ENCODE measurements around the gene TAAR2. TPM values are rescaled to one million over a fixed set of nuclear protein-coding genes. Genes with fewer than 3 reads are reported as not detected.

The TAAR2 gene, protein sequence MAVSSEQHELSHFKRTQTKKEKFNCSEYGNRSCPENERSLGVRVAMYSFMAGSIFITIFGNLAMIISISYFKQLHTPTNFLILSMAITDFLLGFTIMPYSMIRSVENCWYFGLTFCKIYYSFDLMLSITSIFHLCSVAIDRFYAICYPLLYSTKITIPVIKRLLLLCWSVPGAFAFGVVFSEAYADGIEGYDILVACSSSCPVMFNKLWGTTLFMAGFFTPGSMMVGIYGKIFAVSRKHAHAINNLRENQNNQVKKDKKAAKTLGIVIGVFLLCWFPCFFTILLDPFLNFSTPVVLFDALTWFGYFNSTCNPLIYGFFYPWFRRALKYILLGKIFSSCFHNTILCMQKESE
- total RNA-seq (not detected in 2 replicates), polyA plus RNA-seq (not detected in 2 replicates), polyA minus RNA-seq (not detected in 2 replicates)
- total RNA-seq (2013) = not detected

DNA sequence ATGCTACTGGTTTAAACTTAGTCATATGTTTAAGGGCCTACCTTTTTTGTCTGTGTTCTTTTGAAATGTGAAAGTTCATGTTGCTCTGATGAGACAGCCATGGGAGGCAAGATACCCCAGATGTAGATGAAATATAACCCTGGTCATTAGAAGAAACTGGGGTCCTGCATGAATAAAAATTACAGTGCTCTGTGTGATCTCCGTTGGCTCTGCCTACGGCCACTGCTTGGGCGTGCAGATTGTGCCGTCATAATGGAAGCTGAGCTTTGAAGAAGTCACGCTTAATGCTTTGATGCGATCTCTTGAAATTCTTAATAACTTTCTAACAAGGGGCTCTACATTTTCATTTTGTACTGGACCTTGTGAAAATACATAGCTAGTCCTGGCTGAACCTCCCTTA lies at the start of gene TAAR2:
Gene TAAR2, minus strand, starts transcription at position 101 of the 400 bp plus-strand sequence. Its CDS starts 0 bp downstream, at position 101.
- TF ChIP-seq EZH2 (IDR thresholded peaks at IDR 0.05; ENCODE audit: borderline replicate concordance, insufficient read depth, low read depth, low read length, poor library complexity, severe bottlenecking) = no peak
- TF ChIP-seq, protein P1, sequence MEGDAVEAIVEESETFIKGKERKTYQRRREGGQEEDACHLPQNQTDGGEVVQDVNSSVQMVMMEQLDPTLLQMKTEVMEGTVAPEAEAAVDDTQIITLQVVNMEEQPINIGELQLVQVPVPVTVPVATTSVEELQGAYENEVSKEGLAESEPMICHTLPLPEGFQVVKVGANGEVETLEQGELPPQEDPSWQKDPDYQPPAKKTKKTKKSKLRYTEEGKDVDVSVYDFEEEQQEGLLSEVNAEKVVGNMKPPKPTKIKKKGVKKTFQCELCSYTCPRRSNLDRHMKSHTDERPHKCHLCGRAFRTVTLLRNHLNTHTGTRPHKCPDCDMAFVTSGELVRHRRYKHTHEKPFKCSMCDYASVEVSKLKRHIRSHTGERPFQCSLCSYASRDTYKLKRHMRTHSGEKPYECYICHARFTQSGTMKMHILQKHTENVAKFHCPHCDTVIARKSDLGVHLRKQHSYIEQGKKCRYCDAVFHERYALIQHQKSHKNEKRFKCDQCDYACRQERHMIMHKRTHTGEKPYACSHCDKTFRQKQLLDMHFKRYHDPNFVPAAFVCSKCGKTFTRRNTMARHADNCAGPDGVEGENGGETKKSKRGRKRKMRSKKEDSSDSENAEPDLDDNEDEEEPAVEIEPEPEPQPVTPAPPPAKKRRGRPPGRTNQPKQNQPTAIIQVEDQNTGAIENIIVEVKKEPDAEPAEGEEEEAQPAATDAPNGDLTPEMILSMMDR (IDR thresholded peaks at IDR 0.05) = no peak
- H3K79me2 ChIP-seq (ENCODE audit: control insufficient read depth, insufficient read depth, low read length) = no peaks in the 10 kb centered on the region
- WGBS (ENCODE audit: insufficient coverage) = 86% methylated on average over 6 of the region's 6 CpGs
- Mint-ChIP-seq H3K27me3 (peaks cover 30% of the 10 kb centered on the region), H3K27ac (no peak within 1 kb of the TSS), H3K9me3 (ENCODE audit: insufficient read depth) (no peaks in the 10 kb centered on the region), H3K4me1 (no peaks in the 10 kb centered on the region), H3K4me3 (no peak within 1 kb of the TSS)
- H3K9me3 ChIP-seq (ENCODE audit: control extremely low read depth in 1 of 3, control insufficient read depth in 2 of 3, insufficient read depth in 1 of 3, low read length in 2 of 3) = no peaks in the 10 kb centered on the region
- ChIA-PET POLR2A (no interaction called here), CTCF (no interaction called here)
- H3K27me3 ChIP-seq (replicated peaks in 1 of 4; ENCODE audit: control extremely low read depth in 1 of 4, control insufficient read depth in 3 of 4, insufficient read depth in 4 of 4, low read length in 3 of 4) = peaks cover 0 to 3% (median 0%) of the 10 kb centered on the region in 4 experiments
- no peak within 1 kb of the TSS for H3K4me3 ChIP-seq (ENCODE audit: control extremely low read depth in 1 of 5, extremely low read depth in 1 of 5, insufficient read depth in 1 of 5, low read depth in 2 of 5, low read length in 4 of 5)
- no peak within 1 kb of the TSS for H2AFZ ChIP-seq (ENCODE audit: insufficient read depth, low read depth, low read length, poor library complexity, severe bottlenecking)
- no peak within 1 kb of the TSS for H3K27ac ChIP-seq (ENCODE audit: low read length in 2 of 2)
- H3K4me2 ChIP-seq (replicated peaks; ENCODE audit: low read depth, low read length, poor library complexity, severe bottlenecking) = no peak within 1 kb of the TSS
- no peaks in the 10 kb centered on the region for H3K36me3 ChIP-seq (replicated peaks in 1 of 2; ENCODE audit: control extremely low read depth in 1 of 2, control insufficient read depth in 1 of 2, extremely low read depth in 1 of 2, insufficient read depth in 2 of 2, low read length in 1 of 2)
- no peak for DNase-seq
- H4K20me1 ChIP-seq (ENCODE audit: control insufficient read depth, insufficient read depth, low read length, poor library complexity, severe bottlenecking) = no peaks in the 10 kb centered on the region
- intact Hi-C loops (cut with micrococcal nuclease) = no loop called here
- H3K4me1 ChIP-seq (ENCODE audit: control insufficient read depth in 2 of 2, insufficient read depth in 2 of 2, low read length in 2 of 2) = no peaks in the 10 kb centered on the region
- ATAC-seq (ENCODE audit: low read depth) = no peak
- H3K9ac ChIP-seq (ENCODE audit: low read length) = no peak within 1 kb of the TSS

DNA sequence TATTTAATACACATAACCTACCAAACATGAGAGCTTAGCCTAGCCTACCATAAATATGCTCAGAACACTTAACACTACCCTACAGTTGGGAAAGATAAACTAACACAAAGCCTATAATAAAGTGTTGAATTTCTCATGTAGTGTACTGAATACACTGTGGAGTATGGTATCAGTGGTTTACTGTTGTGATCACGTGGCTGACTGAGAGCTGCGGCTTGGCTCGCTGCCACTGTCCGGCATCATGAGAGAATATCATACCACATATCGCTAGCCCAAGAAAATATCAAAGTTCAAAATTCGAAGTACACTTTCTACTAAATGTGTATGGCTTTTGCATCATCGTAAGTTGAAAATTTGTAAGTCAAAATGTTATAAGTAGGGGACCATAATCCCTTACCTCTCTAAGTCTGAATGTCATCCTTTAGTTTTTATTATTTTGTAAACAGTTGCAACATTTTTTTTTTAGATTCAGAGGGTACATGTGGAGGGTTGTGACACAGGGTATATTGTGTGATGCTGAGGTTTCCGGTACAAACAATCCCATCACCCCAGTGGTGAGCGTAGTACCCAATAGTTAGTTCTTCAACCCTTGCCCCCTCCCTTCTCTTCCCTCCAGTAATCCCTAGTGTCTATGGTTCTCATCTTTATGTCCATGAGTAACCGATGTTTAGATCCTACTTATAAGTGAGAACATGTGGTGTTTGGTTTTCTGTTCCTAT lies 49.5 kb upstream of the TAAR2 start:
- no peak for ATAC-seq (ENCODE audit: low read depth)
- CTCF ChIA-PET = interaction anchor here (8.8 kb wide), 1 partner anchor 94 kb away, joined by 144 read pairs; no protein-coding TSS in a partner anchor

More for the DNA sequence above, 49.5 kb upstream of the TAAR2 start:
- Histone ChIP-seq H2AFZ (ENCODE audit: insufficient read depth, low read depth, low read length, poor library complexity, severe bottlenecking) (no peak overlapping the region), H3K9me3 (ENCODE audit: control extremely low read depth in 1 of 3, control insufficient read depth in 2 of 3, insufficient read depth in 1 of 3, low read length in 2 of 3) (no peaks in the 10 kb centered on the region), H3K4me2 (replicated peaks; ENCODE audit: low read depth, low read length, poor library complexity, severe bottlenecking) (no peak overlapping the region), H3K9ac (ENCODE audit: low read length) (no peak overlapping the region), H3K36me3 (replicated peaks in 1 of 2; ENCODE audit: control extremely low read depth in 1 of 2, control insufficient read depth in 1 of 2, extremely low read depth in 1 of 2, insufficient read depth in 2 of 2, low read length in 1 of 2) (no peaks in the 10 kb centered on the region), H3K27me3 (replicated peaks in 1 of 4; ENCODE audit: control extremely low read depth in 1 of 4, control insufficient read depth in 3 of 4, insufficient read depth in 4 of 4, low read length in 3 of 4) (peaks cover 0 to 2% (median 0%) of the 10 kb centered on the region in 4 experiments), H3K79me2 (ENCODE audit: control insufficient read depth, insufficient read depth, low read length) (no peaks in the 10 kb centered on the region), H4K20me1 (ENCODE audit: control insufficient read depth, insufficient read depth, low read length, poor library complexity, severe bottlenecking) (no peaks in the 10 kb centered on the region), H3K27ac (ENCODE audit: low read length in 2 of 2) (no peak overlapping the region), H3K4me1 (ENCODE audit: control insufficient read depth in 2 of 2, insufficient read depth in 2 of 2, low read length in 2 of 2) (peaks cover 4 to 5% of the 10 kb centered on the region in 2 donors), H3K4me3 (ENCODE audit: control extremely low read depth in 1 of 5, extremely low read depth in 1 of 5, insufficient read depth in 1 of 5, low read depth in 2 of 5, low read length in 4 of 5) (no peak overlapping the region)
- peaks cover 6% of the 10 kb centered on the region for H3K4me1 Mint-ChIP-seq
- peaks cover 3% of the 10 kb centered on the region for H3K27me3 Mint-ChIP-seq
- intact Hi-C loops (cut with micrococcal nuclease) = no loop called here
- H3K27ac Mint-ChIP-seq = no peak overlapping the region
- no CpG with 5 or more reads among the region's 10 CpGs for WGBS (ENCODE audit: insufficient coverage)
- H3K9me3 Mint-ChIP-seq (ENCODE audit: insufficient read depth) = no peaks in the 10 kb centered on the region
- DNase-seq = no peak
- TF ChIP-seq EZH2 (IDR thresholded peaks at IDR 0.05; ENCODE audit: borderline replicate concordance, insufficient read depth, low read depth, low read length, poor library complexity, severe bottlenecking) = no peak
- TF ChIP-seq, protein P1 (IDR thresholded peaks at IDR 0.05) = no peak
- POLR2A ChIA-PET = no interaction called here
- no peak overlapping the region for H3K4me3 Mint-ChIP-seq

Data from B cell (primary cell).